Vagina (tissue), 2 donors: ENCODE results near the gene PTPRN2. TPM values are rescaled to one million over a fixed set of nuclear protein-coding genes. Genes with fewer than 3 reads are reported as not detected.

Experiments
- DNase-seq, 2 donors: peaks; one replicate each; pipeline ENCODE4 v3.0.0-alpha.2; 2017; ENCODE audit errors: extremely low spot score in 2 of 2
- H3K27ac ChIP-seq: fragments of 200-600 bp; sonication (generic); one replicate; pipeline ENCODE4 v1.5.1; 2019
- H3K27me3 ChIP-seq: fragments of 200-600 bp; sonication (generic); one replicate; pipeline ENCODE4 v1.5.1; 2019
- H3K36me3 ChIP-seq, 2 donors: fragments of 200-600 bp; sonication (generic); one replicate each; pipeline ENCODE4 v1.5.1; 2017 to 2019
- H3K4me1 ChIP-seq: fragments of 200-600 bp; sonication (generic); one replicate; pipeline ENCODE4 v1.5.1; 2019
- H3K4me3 ChIP-seq, 2 donors: fragments of 200-600 bp; sonication (generic); 1 replicate in 1 of 2; 2 replicates in 1 of 2; pipeline ENCODE4 v1.5.1; 2016 to 2019
- H3K9me3 ChIP-seq: fragments of 200-600 bp; sonication (generic); one replicate; pipeline ENCODE4 v1.5.1; 2019
- POLR2A ChIP-seq, 2 donors: fragments of 450-650 bp; IDR thresholded peaks; one replicate each; pipeline ENCODE4 v1.6.1; 2017; ENCODE audit warnings: antibody characterized with exemption in 2 of 2, mild to moderate bottlenecking in 2 of 2, moderate library complexity in 2 of 2
- POLR2AphosphoS5 ChIP-seq, 2 donors: sonication (generic); formaldehyde crosslinking; IDR thresholded peaks; one replicate each; pipeline ENCODE4 v1.9.0; 2017; ENCODE audit warnings: antibody characterized with exemption in 2 of 2, mild to moderate bottlenecking in 2 of 2, low read depth in 1 of 2; ENCODE audit not compliant: insufficient read depth in 1 of 2
- intact Hi-C: fragments of 100-400 bp; cut with DNase I; formaldehyde crosslinking; loops from one replicate; pipeline ENCODE4 v1.15.1; 2023
- total RNA-seq: library from RNA; depleted of rRNA; stranded (reverse); fragments of >200 nt; gene quantifications from one replicate; pipeline ENCODE4 v1.2.3, GENCODE V29; 2016
- TF ChIP-seq, protein P1 (sequence below), 3 experiments: fragments of 450-650 bp in 2 of 3; fragments of 200-600 bp in 1 of 3; sonication (generic) in 1 of 3; IDR thresholded peaks; one replicate each; pipeline ENCODE4 v1.5.1; 2017 to 2019; ENCODE audit warnings: antibody characterized with exemption in 3 of 3, mild to moderate bottlenecking in 2 of 3, moderate library complexity in 2 of 3

The PTPRN2 gene
- total RNA-seq, 1 donor from 2014 or later: 7.4 TPM

DNA sequence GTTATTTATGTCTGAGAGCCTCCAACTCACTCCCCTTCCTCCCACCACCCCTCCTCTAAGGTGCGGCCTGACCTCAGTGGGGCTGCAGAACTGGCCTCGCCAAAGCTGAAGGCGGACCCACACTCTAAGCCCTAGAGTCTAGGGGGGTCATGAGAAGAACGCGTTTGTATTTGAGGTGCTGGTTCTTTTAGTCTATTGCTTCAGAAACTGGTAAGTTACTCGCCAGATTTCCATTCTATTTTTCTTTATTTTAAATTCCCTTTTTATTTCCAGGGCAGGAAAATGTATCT, 893.3 kb downstream of the PTPRN2 start:
- no peak for TF ChIP-seq POLR2A (IDR thresholded peaks at IDR 0.05)
- TF ChIP-seq, protein P1, sequence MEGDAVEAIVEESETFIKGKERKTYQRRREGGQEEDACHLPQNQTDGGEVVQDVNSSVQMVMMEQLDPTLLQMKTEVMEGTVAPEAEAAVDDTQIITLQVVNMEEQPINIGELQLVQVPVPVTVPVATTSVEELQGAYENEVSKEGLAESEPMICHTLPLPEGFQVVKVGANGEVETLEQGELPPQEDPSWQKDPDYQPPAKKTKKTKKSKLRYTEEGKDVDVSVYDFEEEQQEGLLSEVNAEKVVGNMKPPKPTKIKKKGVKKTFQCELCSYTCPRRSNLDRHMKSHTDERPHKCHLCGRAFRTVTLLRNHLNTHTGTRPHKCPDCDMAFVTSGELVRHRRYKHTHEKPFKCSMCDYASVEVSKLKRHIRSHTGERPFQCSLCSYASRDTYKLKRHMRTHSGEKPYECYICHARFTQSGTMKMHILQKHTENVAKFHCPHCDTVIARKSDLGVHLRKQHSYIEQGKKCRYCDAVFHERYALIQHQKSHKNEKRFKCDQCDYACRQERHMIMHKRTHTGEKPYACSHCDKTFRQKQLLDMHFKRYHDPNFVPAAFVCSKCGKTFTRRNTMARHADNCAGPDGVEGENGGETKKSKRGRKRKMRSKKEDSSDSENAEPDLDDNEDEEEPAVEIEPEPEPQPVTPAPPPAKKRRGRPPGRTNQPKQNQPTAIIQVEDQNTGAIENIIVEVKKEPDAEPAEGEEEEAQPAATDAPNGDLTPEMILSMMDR (IDR thresholded peaks at IDR 0.05): no peak
- TF ChIP-seq POLR2AphosphoS5 (IDR thresholded peaks at IDR 0.05; ENCODE audit: insufficient read depth in 1 of 2, low read depth in 1 of 2): no peak
- Histone ChIP-seq H3K27me3 (peaks cover 12% of the 10 kb centered on the region), H3K9me3 (no peaks in the 10 kb centered on the region), H3K4me1 (peaks cover 19% of the 10 kb centered on the region), H3K4me3 (no peak overlapping the region), H3K36me3 (no peaks in the 10 kb centered on the region), H3K27ac (no peak overlapping the region)
- no peak for DNase-seq
- intact Hi-C loops: no loop called here

DNA sequence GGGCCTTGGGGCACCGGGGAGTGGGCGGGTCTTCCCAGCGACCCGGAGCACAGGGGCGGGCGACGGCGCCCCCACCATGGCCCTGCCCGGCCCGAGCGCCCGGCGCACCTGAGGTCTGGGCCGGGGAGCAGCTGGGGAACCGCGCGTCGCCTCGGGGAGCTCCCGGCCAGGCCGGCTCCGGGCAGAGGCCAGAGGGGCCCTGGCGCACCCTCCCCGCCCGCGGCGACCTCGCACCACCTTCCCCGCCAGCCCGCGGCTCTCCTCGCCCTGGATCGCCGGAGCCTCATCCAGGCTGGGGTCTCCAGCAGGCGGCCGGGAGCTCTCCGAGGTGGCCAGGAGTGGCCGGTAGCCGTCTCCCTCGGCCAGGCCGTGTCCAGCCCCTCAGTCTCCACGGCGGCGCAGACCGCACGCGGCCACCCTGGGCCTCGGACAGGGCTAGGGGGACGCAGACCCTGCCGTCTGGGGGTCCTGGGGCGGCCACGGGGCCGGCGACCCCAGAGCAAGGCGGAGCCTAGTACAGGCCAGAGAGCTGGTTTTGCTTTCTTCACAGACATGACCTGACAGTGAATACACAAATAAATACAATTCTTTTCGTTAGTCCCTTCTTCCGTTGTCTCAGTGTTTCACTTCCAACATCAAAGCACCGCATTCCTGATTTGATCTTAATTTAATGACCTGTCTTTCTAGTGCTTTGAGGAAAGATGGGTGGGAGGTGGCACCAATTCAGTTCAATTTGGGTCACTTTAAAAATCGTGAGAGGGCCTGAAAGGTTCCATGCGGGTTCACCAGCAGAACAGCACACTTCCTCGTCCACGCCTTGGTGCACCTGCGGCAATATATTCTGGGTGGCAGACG, 893.9 kb downstream of the PTPRN2 start:
- DNase-seq: no peak
- peaks cover 13% of the 10 kb centered on the region for H3K27me3 ChIP-seq
- H3K4me3 ChIP-seq: no peak overlapping the region

DNA sequence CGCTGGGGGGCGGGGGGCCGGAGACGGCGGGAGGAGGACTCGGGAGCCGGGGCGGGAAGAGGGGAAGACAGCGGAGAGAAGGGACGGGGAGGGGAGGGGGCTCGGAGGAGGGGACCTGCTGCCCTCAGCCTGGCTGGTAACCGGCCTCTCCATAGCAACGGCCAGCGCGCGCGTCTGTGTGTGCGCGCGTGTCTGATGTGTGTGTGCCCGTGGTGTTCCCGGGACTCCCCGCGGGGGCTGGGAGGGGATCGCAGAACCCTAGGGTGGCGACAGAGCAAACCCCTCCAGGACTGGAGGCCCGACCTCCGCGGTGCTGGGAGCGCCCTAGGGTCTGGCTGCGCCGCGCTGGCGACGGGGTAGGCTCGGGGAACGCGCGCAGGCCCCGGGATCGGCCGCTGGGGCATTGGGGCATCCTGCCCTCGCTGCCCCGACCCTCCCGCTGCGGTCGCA, 894.5 kb downstream of the PTPRN2 start:
- intact Hi-C loops: no loop called here
- Histone ChIP-seq H3K9me3 (no peaks in the 10 kb centered on the region), H3K4me1 (peaks cover 25% of the 10 kb centered on the region), H3K27ac (no peak overlapping the region), H3K4me3 (no peak overlapping the region), H3K27me3 (peaks cover 18% of the 10 kb centered on the region), H3K36me3 (no peaks in the 10 kb centered on the region)
- TF ChIP-seq POLR2AphosphoS5 (IDR thresholded peaks at IDR 0.05; ENCODE audit: insufficient read depth in 1 of 2, low read depth in 1 of 2) (no peak), POLR2A (IDR thresholded peaks at IDR 0.05) (no peak)
- TF ChIP-seq, protein P1 (IDR thresholded peaks at IDR 0.05): no peak
- DNase-seq: no peak

More for the DNA sequence above, 893.9 kb downstream of the PTPRN2 start:
- intact Hi-C loops: no loop called here
- TF ChIP-seq POLR2AphosphoS5 (IDR thresholded peaks at IDR 0.05; ENCODE audit: insufficient read depth in 1 of 2, low read depth in 1 of 2): no peak
- TF ChIP-seq, protein P1 (IDR thresholded peaks at IDR 0.05): no peak
- TF ChIP-seq POLR2A (IDR thresholded peaks at IDR 0.05): no peak
- Histone ChIP-seq H3K27ac (no peak overlapping the region), H3K9me3 (no peaks in the 10 kb centered on the region), H3K4me1 (peaks cover 25% of the 10 kb centered on the region), H3K36me3 (no peaks in the 10 kb centered on the region)

DNA sequence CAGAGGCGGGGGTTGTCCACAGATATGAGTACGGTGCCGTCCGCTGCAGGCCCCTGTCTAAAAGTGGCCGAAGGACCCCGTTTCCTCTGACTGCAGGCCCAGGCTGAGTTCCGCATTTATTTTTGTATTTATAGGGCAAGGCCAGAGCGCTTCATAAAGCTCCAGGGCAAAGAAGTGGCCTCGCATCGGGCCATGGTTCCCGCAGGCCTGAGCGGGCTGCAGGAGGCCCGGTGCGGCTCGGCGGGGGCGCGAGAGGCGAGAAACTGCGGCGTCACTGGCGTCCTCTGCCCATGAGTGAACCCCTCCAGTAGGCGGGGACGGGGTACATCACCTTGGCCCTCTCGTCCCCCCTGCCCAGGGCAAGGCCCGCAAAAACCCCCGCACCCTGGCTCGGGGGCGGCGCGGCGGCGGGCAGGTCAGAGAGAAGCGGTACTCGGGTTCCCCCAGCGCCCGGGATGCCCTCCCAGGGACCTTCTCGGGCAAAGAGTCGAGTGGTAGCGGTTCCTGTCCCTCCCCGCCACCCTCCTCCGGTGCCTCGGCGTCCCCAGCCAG, 895.1 kb downstream of the PTPRN2 start:
- no peaks in the 10 kb centered on the region for H3K9me3 ChIP-seq
- intact Hi-C loops: no loop called here
- no peak for TF ChIP-seq POLR2A (IDR thresholded peaks at IDR 0.05)
- no peak for TF ChIP-seq POLR2AphosphoS5 (IDR thresholded peaks at IDR 0.05; ENCODE audit: insufficient read depth in 1 of 2, low read depth in 1 of 2)
- TF ChIP-seq, protein P1 (IDR thresholded peaks at IDR 0.05): no peak
- no peak overlapping the region for H3K27ac ChIP-seq
- no peaks in the 10 kb centered on the region for H3K36me3 ChIP-seq
- DNase-seq: no peak
- peaks cover 18% of the 10 kb centered on the region for H3K27me3 ChIP-seq
- H3K4me3 ChIP-seq: no peak overlapping the region
- H3K4me1 ChIP-seq: peaks cover 25% of the 10 kb centered on the region
